ENCODE results near the gene KRTAP16-1.

- TF ChIP-seq CTCF (conservative IDR thresholded peaks at IDR 0.05) (no peak), EZH2 (IDR thresholded peaks at IDR 0.05; ENCODE audit: low read depth) (no peak)
These were observed 32.1 kb upstream of the KRTAP16-1 start for GRCh38 chr17:41340934-41341861.

Data from PC-9 (cell line).